C4-2B (cell line): ENCODE measurements around the gene DNAJB5.
A peak's percentile ranks its signal among the peaks of the same experiment; 100 is the strongest.

Source experiments
- H3K27ac ChIP-seq: fragments of 450-650 bp; 2 replicates; pipeline ENCODE4 v1.5.1; 2017
- CTCF ChIP-seq: fragments of 450-650 bp; conservative IDR thresholded peaks from 2 replicates; pipeline ENCODE4 v1.5.1; 2017; ENCODE audit warnings: mild to moderate bottlenecking
- ZFX ChIP-seq: fragments of 450-650 bp; IDR thresholded peaks from 2 replicates; pipeline ENCODE4 v1.6.1; 2017

Gene DNAJB5

GRCh38 chr9:35028341-35028740, 38.8 kb downstream of the DNAJB5 start:
- H3K27ac ChIP-seq: peak overlapping the region; percentile 27
- TF ChIP-seq ZFX: no peak
- no peak for TF ChIP-seq CTCF

DNA sequence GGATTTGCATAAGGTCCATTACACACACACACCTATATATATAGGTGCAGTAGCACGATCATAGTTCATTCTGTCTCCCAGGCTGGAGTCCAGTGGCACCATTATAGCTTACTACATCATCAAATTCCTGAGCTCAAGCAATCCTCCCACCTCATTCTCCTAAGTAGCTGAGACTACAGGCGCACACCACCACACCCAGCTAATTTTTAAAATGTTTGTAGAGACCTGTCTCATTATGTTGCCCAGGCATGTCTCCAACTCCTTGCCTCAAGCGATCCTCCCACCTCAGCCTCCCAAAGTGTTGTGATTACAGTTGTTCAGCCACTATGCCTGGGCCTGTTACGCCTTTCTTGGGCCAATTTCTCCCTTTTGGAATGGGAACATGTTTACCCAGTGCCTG, 39.7 kb downstream of the DNAJB5 start:
- peak overlapping the region; percentile 27 for H3K27ac ChIP-seq
- TF ChIP-seq CTCF (no peak), ZFX (no peak)

GRCh38 chr9:35029852-35030251, 40.3 kb downstream of the DNAJB5 start:
- H3K27ac ChIP-seq: peak overlapping the region; percentile 27; the same call in 1 of the 2 replicates
- TF ChIP-seq ZFX (no peak), CTCF (no peak)

DNA sequence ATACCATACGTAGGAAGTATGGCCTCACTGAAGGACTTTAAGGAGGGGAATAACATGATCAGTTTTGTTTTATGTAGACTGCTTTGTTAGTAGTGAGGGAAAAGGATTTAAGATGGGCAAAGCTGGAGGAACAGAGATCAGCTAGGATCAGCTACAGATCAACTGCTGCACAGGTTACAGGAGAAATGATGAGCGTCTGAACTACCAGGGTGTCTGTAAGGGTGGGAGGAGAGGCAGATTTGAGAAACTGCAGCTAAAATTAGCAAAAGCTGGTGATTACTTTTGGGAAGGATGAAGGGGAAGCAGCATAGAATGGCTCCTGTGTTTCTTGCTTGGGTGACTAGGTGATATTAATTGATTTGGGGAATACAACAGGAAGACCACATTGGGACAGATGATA, 43.6 kb downstream of the DNAJB5 start:
- TF ChIP-seq CTCF (no peak), ZFX (no peak)
- no peak overlapping the region for H3K27ac ChIP-seq

DNA sequence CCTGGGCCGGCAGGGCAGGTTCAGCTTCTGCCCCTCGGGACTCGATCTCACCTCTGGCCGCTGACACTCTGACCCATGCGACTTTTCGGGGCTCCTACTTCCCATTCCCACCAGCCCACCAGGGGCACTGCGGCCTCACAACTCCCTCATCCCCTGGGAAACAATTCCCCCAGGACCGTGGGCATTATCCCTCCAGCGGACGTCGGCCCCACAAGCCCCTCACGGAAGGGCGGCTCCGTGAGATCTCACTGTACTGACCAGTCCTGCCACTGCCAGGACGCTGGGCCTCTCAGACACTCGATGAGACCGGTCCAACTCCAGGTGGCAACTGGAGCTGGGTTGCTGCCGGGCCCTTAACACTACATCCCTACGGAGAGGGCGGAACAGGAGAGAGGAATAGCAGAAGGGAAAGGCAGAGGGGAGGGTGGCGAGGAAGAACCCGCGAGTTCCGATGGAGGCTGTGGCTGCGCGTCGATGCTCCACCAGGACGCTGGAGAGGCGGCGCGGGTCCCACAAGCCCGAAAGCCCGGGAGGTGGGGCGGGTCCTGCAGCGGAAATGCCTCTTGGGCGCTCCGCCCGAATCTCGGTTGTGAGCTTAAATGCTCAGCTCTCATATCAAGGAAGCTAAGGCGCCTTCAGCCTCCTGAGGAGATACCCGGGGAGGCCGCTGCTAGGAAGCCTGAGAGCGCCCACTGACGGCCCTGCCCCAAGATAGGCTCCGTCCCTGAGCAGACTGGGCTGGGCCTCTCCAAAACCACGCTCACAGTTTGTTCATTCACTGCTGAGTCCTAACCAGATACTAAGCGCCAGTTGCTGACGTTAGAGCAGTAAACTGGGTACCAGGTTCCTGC, 46.5 kb downstream of the DNAJB5 start:
- TF ChIP-seq CTCF (no peak), ZFX (no peak)
- H3K27ac ChIP-seq: no peak overlapping the region

DNA sequence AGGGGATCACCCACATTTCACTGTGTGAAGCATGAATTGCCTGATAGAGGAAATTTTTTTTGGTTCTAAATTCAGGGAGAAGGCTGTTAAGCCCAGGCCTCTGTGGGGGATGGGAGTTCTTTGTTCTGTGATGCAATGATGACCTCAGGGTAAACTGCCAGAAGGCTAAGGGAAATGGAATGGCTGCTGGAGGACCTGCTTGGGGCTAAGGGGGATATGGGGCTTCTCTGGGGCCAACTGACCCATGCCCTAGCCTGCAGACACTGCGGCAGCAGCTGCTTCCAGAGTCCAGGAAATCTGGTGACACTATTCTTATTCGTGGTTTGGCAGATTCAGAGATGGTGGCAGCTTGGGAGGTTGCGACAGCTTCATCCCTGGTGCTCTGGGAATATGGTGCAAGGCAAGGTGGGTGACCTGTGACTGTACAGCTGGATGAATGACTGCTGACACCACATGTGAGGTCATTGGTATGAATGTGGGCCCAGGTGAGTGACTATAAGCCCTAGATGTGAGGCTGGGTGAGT, 52.6 kb downstream of the DNAJB5 start:
- H3K27ac ChIP-seq: peak overlapping the region; percentile 1; the same call in 1 of the 2 replicates
- no peak for TF ChIP-seq CTCF
- no peak for TF ChIP-seq ZFX

DNA sequence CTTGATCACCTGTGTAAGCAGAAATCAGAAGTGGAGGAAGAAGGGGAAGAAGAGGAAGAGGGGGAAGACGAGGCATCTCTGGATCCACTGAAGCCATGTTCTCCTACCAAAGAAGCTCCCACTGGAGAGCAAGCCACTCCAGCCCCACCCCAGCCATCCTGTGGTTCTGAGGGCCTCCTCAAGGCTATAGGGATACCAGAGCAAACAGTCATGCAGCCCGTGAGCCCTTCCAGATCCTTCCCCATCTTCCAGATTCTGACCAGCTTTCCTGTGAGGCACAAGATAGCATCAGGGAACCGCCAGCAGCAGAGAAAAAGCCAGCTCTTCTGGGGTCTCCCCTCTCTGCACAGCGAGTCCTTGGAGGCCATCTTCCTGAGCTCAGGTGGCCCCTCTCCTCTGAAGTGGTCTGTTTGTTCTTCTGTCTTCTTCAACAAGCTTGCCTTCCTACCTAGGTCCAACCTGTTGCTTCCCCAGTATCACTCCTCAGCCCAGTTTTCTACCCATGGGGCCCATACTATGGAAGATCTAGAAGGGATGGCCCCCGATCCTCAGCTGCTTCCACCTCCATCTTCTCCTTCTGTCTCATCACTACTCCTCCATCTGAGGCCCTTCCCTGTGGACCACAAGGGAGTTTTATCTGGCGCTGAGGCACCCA, 53.5 kb downstream of the DNAJB5 start:
- H3K27ac ChIP-seq: no peak overlapping the region
- TF ChIP-seq ZFX (no peak), CTCF (no peak)
